HG02610 (cell line): ENCODE data around the gene GALNT16.

ENCODE experiments used
- ATAC-seq: cut with Tn5 transposase; IDR thresholded peaks from one replicate; pipeline ENCODE4 v1.9.1; 2021; ENCODE audit warnings: mild to moderate bottlenecking, moderate library complexity; ENCODE audit not compliant: unreplicated experiment

The GALNT16 gene

DNA sequence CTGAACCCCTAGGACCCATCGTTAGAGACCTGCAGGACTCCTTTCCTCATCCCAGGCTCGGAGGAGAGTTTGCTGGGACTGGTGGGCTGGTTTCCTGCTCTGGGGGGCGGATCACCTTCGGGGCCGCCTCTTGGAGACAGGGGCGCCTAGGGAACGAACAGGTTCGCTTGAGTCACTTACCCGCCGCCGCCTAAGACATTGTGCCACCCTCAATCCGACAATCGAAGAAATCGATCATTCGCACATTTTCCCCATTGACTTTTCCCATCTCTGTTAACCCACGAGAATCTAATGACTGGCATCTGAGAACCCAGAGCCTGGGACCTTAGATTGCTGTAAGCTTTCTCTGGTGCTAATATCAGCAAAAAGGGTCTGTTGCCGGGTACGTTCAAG, 138.9 kb downstream of the GALNT16 start:
- ATAC-seq, result peak; percentile 20

DNA sequence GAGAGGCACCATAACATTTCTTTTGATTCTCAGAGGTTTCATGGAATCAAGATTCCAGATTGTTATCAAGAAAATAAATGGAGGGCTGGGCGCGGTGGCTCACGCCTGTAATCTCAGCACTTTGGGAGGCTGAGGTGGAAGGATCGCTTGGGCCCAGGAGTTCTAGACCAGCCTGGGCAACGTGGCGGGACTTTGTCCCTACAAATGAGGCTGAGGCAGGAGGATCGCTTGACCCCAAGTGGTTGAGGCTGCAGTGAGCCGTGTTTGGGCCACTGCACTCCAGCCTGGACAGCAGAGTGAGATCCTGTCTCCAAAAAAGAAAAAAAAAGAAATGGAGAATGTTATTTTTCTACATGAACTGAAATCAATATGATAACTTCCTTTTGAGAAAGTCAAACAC, 139.8 kb downstream of the GALNT16 start:
- ATAC-seq, result no peak

DNA sequence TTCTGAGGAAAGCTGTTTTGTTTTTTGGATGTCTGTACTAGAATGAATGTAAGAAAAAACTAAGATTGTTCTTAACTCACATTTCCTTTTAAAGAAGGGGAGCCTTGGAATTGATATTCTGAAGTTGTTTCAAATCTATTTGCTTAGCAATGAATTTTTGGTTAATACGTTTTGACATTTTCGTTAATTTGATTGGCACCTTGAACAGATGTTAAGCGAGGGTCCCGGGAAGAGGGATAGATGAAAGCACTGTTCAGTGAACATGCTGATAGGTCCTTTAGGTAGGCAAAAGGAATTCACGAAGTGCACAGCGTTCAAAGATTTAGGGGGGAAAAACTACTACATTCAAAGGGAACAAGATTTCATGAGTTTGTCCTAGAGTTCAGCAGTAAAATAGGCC, 140.2 kb downstream of the GALNT16 start:
- no peak for ATAC-seq

DNA sequence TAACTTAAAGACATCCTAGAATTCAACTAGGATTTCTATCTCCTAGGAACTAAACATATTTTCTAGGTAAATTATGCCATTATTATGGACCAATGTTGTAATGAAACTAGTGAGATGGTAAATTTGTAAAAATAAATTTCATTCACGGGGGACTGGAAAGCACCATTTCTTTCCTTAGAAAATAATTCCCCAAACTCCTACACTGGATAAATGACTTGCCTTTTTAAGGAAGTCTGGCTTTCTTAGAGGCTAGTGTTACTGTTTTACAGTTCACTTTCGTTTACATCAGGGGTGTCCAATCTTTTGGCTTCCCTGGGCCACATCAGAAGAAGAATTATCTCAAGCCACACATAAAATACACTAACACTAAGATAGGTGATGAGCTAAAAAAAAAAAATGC, 141.9 kb downstream of the GALNT16 start:
- ATAC-seq, result no peak

DNA sequence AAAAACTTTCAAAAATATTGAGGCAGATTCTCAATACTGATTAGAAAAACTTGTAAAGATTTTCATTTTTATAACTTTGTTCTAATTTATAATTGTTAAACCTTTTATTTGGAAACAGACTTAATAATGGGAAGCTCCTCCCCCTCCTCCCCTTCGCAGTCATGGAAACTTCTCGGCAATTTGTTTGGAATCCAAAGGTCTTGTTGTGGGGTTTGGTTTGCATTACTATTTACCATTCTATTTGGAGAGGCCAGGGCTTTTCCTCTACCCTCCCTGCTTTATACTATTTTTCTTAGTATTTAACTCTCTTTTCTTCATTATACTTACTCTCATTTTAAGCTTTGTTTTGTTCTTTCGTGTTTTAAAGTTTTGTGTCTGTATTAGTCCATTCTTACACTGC, 144.5 kb downstream of the GALNT16 start:
- ATAC-seq, result no peak

DNA sequence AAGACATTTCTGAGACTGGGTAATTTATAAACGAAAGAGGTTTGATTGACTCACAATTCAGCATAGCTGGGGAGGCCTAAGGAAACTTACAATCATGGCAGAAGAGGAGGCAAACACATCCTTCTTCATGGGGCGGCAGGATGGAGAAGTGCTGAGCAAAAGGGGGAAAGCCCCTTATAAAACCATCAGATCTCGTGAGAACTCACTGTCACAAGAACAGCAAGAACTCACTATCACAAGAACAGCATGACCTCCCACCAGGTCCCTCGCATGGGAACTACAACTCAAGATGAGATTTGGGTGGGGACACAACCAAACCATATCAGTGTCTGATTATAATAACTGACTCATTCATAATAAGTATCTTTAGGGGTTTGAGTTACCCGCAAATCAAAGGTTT, 144.9 kb downstream of the GALNT16 start:
- no peak for ATAC-seq

DNA sequence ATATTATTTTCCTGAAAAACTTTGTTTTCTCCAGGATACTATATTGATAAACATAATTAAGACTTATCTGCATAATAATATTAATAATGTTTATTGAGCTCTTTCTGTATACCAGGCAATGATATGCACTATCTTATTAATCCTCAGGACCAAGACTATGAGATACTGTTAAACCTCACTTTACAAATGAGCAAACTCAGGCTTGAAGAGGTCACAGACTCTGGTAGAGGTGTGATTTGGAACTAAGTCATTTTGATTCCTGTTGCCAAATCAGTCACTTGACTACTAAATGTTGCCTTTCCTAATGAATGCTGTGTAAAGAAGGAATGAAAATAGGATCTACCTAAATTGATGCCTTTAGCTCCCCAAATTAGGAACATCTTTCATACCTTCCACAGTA, 145.8 kb downstream of the GALNT16 start:
- no peak for ATAC-seq
